Activated B cell treated with CpG ODN at 0.5 μM for 24 hours (primary cell): ENCODE results near the gene THSD4. TPM values are rescaled to one million over a fixed set of nuclear protein-coding genes. Genes with fewer than 3 reads are reported as not detected.

Experiments used
- ATAC-seq: fragments of 200-7000 bp; cut with Tn5 transposase; one replicate; pipeline ENCODE4 v1.10.0; 2021; ENCODE audit warnings: low read depth, mild to moderate bottlenecking, moderate library complexity
- CTCF ChIA-PET: fragments of 350-600 bp; sonication (Branson Sonifier 250); formaldehyde crosslinking; loops from one replicate; lab custom pipeline; 2021; ENCODE audit warnings: antibody characterized with exemption; lab: Charles Lee
- POLR2A ChIA-PET: fragments of 350-600 bp; sonication (Branson Sonifier 250); formaldehyde crosslinking; loops from one replicate; lab custom pipeline; 2021; ENCODE audit warnings: antibody characterized with exemption; lab: Charles Lee
- DNase-seq: peaks from one replicate; pipeline ENCODE4 v3.0.0; 2022
- H3K27ac Mint-ChIP-seq: one replicate; pipeline ENCODE4 v1.8.0; 2020; ENCODE audit warnings: mixed read lengths
- H3K27me3 Mint-ChIP-seq: one replicate; pipeline ENCODE4 v1.8.0; 2021; ENCODE audit warnings: mixed read lengths
- H3K36me3 Mint-ChIP-seq: one replicate; pipeline ENCODE4 v1.8.0; 2021; ENCODE audit warnings: low read depth, mixed read lengths
- H3K4me1 Mint-ChIP-seq: one replicate; pipeline ENCODE4 v1.8.0; 2021; ENCODE audit warnings: mixed read lengths
- H3K4me3 Mint-ChIP-seq: one replicate; pipeline ENCODE4 v1.8.0; 2020; ENCODE audit warnings: mild to moderate bottlenecking, mixed read lengths
- H3K9me3 Mint-ChIP-seq: one replicate; pipeline ENCODE4 v1.8.0; 2020; ENCODE audit warnings: mixed read lengths
- intact Hi-C: fragments of 100-400 bp; cut with micrococcal nuclease; formaldehyde crosslinking; loops from one replicate; pipeline ENCODE4 v1.15.1; 2024
- total RNA-seq: library from RNA; stranded (reverse); gene quantifications from 2 replicates; pipeline ENCODE4 v1.2.3, GENCODE V29; 2022
- TF ChIP-seq, protein P1 (sequence below): fragments of 200-600 bp; IDR thresholded peaks from one replicate; pipeline ENCODE4 v1.8.0; 2022; ENCODE audit warnings: antibody characterized with exemption, mild to moderate bottlenecking

THSD4 gene
- total RNA-seq, 1 donor from 2014 or later: not detected

DNA sequence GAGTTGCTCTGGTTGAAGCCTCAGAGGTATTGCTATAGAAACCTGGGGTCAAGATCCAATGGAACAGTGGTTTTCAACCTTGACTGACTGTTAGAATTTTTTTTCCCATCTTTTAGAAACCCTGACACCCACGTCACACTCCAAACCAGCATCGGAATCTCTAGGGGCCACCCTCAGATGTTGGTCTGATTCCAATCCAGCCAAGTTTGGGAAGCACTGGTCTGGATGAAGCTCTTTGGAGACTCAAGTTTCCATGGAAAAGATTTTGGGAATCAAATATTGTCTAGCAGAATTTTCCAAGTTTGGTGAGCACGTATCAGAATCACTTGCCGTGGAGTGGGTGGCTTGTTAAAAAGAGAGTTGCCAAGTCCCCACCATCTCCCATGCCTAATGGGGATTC is 103.8 kb downstream of the THSD4 start:
- intact Hi-C loops: no loop called here
- no peak for ATAC-seq
- H3K9me3 Mint-ChIP-seq: no peaks in the 10 kb centered on the region
- DNase-seq: no peak
- CTCF ChIA-PET: no interaction called here
- no peaks in the 10 kb centered on the region for H3K4me1 Mint-ChIP-seq
- no peaks in the 10 kb centered on the region for H3K36me3 Mint-ChIP-seq
- TF ChIP-seq, protein P1, sequence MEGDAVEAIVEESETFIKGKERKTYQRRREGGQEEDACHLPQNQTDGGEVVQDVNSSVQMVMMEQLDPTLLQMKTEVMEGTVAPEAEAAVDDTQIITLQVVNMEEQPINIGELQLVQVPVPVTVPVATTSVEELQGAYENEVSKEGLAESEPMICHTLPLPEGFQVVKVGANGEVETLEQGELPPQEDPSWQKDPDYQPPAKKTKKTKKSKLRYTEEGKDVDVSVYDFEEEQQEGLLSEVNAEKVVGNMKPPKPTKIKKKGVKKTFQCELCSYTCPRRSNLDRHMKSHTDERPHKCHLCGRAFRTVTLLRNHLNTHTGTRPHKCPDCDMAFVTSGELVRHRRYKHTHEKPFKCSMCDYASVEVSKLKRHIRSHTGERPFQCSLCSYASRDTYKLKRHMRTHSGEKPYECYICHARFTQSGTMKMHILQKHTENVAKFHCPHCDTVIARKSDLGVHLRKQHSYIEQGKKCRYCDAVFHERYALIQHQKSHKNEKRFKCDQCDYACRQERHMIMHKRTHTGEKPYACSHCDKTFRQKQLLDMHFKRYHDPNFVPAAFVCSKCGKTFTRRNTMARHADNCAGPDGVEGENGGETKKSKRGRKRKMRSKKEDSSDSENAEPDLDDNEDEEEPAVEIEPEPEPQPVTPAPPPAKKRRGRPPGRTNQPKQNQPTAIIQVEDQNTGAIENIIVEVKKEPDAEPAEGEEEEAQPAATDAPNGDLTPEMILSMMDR: no peak
- no peaks in the 10 kb centered on the region for H3K27me3 Mint-ChIP-seq
- POLR2A ChIA-PET: no interaction called here
- no peak overlapping the region for H3K27ac Mint-ChIP-seq
- H3K4me3 Mint-ChIP-seq: no peak overlapping the region

DNA sequence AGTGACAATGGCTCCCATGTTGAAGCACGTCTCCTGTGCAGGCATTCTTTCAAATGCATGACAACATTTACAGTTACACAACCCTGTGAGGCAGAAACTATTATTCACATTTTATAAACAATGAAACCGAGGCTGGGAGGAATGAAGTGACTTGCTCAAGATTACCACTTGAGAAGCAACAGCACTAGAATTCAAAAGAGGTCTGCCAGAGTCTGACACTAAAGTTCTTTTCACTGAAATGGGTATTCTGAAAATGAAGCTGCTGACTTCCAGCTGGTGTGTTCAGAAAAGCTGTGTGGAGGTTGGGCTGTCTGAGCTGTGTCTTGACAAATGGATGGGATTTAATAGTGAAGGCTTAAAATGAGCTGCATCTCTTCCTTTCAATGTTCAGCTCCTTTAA is 104.4 kb downstream of the THSD4 start:
- intact Hi-C loops: no loop called here
- Mint-ChIP-seq H3K27ac (no peak overlapping the region), H3K27me3 (no peaks in the 10 kb centered on the region), H3K9me3 (peaks cover under 1% of the 10 kb centered on the region), H3K4me1 (no peaks in the 10 kb centered on the region), H3K4me3 (no peak overlapping the region), H3K36me3 (no peaks in the 10 kb centered on the region)
- ChIA-PET POLR2A (no interaction called here), CTCF (no interaction called here)
- TF ChIP-seq, protein P1: no peak
- ATAC-seq (no peak), DNase-seq (no peak)

DNA sequence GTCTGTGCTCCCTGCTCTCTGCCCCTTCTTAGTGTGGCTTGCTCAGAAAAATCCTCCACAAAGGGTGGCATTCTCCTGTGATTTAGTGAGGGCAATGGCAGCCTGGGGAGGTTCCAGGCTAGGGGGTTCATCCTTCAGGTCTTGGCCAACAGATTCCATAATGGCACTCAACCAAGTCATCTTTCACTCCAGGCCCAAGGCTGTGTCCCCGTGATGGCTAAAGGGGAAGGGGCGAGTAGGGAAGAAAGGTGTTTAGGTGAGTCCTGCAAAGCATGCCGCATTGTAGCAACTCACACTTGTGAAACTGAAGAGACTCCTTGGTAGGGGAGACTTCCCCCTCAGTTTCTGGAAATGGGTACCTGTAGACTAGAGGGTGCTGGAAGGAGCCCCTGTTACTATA is 105.6 kb downstream of the THSD4 start:
- peaks cover 2% of the 10 kb centered on the region for H3K27me3 Mint-ChIP-seq
- ChIA-PET POLR2A (no interaction called here), CTCF (no interaction called here)
- DNase-seq (no peak), ATAC-seq (no peak)
- TF ChIP-seq, protein P1: no peak
- intact Hi-C loops: no loop called here
- no peak overlapping the region for H3K27ac Mint-ChIP-seq
- peaks cover 2% of the 10 kb centered on the region for H3K9me3 Mint-ChIP-seq
- no peak overlapping the region for H3K4me3 Mint-ChIP-seq
- H3K36me3 Mint-ChIP-seq: no peaks in the 10 kb centered on the region
- no peaks in the 10 kb centered on the region for H3K4me1 Mint-ChIP-seq

GRCh38 chr15:71221417-71221816 is 106.1 kb downstream of the THSD4 start:
- Mint-ChIP-seq H3K36me3 (no peaks in the 10 kb centered on the region), H3K4me3 (no peak overlapping the region), H3K27ac (no peak overlapping the region), H3K27me3 (peaks cover 2% of the 10 kb centered on the region), H3K9me3 (peaks cover 2% of the 10 kb centered on the region), H3K4me1 (no peaks in the 10 kb centered on the region)
- no peak for DNase-seq
- TF ChIP-seq, protein P1: no peak
- POLR2A ChIA-PET: no interaction called here
- CTCF ChIA-PET: no interaction called here
- intact Hi-C loops: no loop called here
- no peak for ATAC-seq

- Mint-ChIP-seq H3K27ac (no peak overlapping the region), H3K4me3 (no peak overlapping the region), H3K9me3 (peaks cover 2% of the 10 kb centered on the region), H3K36me3 (no peaks in the 10 kb centered on the region), H3K4me1 (no peaks in the 10 kb centered on the region), H3K27me3 (peaks cover 2% of the 10 kb centered on the region)
- ChIA-PET CTCF (no interaction called here), POLR2A (no interaction called here)
- no peak for DNase-seq
- no peak for ATAC-seq
- TF ChIP-seq, protein P1: no peak
- intact Hi-C loops: no loop called here
Observed at GRCh38 chr15:71223516-71223915, 108.2 kb downstream of the THSD4 start.
